HG02571 (cell line): ENCODE results near the gene CPLX3.

ENCODE experiments used
- ATAC-seq: cut with Tn5 transposase; IDR thresholded peaks from one replicate; pipeline ENCODE4 v1.9.1; 2021; ENCODE audit warnings: mild to moderate bottlenecking, moderate library complexity; ENCODE audit not compliant: unreplicated experiment

Gene CPLX3

DNA sequence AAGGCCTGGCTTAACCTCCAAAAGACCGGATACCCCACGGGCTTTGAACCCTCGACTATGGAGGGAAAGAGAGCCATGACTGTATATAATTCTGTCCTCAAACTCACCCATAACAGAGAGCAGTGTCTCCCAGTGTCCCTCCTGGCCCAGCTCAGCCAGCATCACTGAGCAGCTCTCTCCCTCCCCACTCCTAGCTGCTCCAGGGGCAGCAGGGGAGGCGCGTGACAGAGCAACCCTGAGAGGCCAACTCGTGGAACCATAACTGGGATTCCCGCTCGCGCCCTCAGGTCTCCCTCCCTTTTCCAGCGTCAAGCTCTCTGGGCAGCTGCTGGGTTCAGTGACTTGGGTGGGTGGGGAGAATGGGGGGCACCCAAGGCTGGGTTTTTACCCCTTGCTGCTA lies 561 bp upstream of the CPLX3 start:
- no peak for ATAC-seq

DNA sequence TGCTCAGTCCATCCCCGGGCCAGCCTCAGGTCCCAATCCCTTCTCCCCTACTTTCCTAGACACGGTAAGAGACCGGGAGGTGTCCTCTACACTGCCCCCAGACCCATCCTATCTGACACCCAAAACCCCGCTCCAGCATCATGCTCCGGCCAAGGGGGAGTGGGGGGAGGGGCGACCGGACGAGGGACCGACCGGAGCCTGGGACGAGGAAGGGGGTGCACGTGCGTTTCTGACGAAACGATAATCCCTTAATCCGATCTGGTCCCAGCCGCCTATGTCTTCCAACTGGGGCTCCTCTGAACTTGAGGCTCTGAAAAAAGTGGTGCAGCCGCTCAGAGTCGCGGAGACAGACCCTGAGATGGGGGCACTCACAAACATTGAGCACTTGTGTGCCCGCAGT lies 494 bp downstream of the CPLX3 start:
- no peak for ATAC-seq

DNA sequence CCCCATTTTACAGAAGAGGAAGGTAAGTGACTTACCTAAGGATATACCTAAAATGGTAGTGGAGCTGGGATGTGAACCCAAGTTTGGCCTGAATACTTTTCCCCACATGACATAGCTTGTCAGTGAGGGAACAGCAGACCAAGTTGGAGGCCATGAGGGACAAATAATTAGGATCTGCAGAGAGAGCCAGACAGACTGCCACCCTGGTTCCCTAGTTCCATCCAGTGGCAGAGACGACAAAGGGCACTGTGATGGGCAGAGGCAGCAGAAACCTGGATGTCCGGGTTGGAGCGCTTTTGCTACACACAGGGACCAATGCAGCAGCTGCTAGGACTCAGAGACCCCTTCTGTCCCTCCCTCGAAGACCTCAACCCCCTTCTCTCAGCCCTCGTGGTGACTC lies 1.2 kb downstream of the CPLX3 start:
- no peak for ATAC-seq

DNA sequence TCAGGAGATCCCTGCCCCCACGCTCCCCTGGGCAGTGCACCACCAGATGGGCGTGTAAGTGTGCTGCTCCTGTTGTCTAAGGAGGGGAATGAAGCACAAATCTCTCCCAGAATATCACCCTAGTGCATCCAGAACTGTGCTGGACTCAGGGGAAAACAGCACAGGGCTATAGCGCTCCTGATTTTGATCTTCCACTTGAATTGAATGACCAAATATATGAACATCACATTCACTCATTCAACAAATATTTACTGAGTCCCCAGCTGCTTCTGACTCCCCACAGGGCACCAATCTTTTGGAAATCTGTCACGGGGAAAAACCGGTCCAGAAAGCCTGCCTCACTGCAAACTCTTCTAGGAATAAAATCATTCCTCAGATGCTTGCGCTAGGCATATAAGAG lies 2.4 kb downstream of the CPLX3 start:
- no peak for ATAC-seq

DNA sequence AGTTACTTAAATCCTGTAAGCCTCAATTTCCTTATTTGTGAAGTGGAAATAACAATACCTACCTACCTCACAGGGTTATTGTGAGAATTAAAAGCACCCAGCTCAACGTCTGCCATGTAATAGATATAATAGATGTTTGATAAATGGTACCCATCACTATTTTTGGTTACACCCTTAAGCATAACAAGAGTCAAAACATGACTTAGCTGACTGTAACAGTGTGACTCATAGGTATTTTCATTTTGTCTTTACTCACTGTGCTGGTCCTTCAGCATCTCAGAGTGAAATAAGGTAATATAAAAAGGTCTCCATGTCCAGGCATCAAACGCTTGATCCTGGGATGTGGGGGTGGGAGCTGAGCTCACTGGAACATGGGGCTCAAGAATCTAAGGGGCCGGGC lies 3.1 kb downstream of the CPLX3 start:
- no peak for ATAC-seq

DNA sequence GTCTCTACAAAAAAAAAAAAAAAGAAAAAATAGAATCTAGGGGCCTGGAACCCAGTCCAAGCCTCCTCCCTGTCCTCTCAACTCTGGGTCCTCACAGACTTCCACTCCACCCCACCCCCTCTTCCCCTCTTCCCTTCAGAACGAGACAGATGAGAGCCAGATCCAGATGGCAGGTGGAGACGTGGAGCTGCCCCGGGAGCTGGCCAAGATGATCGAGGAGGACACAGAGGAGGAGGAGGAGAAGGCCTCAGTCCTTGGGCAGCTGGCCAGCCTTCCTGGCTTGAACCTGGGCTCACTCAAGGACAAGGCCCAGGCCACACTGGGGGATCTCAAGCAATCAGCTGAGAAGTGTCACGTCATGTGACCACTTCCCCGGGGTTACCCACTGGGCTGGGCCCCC lies 3.6 kb downstream of the CPLX3 start:
- no peak for ATAC-seq

DNA sequence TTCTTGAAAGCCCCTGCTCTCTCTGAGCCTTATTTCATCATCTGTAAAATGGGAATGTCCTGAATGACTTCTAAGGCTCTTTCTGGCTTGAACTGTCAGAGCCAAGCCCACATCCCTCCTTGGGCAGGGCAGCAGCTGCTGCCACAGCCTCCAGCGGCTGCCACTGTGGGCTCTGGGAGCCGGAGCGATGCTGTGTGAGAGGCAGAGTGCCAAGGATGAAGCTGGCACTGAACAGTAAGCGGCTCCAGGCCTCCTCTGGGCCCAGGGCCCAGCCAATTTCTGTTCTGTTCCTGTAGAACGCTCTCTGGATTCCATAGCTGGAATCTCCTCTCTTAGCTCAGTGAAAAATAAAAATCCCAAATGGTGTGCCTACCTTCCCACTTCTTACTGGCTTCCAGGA lies 4.4 kb downstream of the CPLX3 start:
- no peak for ATAC-seq

DNA sequence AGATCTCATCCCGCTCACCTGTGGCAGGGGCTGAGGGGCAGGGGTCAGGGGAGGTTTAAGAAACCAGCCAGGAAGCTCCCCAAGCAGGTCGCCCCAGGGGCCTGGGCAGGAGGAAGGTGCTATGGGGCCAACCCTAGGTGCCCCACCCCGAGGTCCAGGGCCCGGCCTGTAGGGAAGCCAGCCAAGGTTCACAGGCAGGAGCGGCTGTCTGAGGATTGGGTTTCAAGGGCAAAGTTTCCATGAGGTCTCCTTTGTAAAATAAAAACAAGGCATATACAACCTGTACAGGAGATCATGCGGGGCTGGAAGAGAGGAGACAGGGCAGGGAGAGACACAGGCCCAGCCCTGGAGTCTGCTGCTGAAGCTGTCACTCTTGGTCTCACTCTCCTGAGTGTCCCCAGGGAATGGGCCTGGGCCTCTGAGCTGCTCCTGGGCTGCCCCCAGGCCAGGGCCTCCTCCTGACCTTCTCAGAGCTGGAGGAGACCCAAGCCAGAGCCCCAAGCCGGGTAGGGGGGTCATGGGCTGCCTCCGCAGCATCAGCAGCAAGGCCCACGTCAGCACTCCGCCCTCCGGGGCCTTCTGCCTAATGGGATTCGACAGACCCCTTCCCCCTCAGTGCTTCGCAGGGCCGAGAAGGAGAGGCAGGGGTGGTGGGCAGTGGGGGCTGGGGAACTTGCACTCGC lies 5.5 kb downstream of the CPLX3 start:
- no peak for ATAC-seq

DNA sequence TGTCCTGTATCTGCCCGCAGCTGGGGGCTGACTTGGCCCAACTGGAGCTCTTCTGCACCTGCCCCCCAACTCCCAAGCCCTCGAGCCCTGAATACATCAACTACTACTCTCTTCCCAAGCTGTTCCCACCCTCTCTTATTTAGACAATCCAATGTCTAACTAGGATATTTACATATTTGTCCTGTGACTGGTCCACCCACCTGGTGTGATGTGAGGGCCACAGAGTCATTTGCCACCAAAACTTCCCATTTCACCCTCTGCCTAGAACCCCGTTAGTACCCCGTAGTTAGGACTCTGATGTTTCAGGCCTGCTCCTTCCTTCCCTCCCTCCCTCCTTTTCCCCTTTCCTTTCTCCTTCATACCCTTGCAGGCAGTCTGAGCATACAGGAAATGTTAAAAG lies 6.4 kb downstream of the CPLX3 start:
- no peak for ATAC-seq

DNA sequence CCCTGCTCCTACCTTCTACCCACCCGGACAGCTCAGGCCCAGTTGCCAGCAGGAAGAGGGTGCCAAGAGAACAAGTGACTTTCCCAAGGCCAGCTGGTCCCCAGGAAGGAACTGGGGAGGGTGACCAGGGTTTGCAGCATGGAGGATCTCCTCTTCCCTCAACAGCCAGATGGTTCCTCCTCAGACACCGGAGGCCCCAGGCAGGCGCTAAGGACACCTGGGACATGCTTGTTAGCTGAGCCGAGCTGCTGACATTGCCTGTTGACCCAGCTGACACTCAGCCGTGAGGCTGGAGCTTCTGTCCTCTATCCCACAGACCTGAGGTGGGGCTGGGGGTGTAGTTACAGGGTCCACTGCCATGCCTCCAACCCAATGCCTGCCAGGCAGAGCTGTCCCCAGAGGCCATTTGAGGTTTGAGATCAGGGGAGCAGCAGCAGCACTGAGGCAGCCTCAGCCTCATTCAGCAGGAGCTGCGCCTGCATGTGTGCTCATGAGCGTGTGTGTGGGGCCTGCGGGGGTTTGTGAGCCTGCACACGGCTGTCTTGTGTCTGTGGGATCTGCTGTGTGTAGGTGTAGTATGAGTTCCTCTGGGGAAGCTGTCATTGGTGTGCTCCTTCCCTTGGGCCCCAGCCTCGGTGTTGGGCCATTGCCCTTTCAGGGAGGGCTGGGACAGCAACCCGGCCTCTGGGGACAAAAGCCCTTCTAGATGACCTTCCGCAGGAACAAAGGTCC lies 7.1 kb downstream of the CPLX3 start:
- ATAC-seq, result no peak

DNA sequence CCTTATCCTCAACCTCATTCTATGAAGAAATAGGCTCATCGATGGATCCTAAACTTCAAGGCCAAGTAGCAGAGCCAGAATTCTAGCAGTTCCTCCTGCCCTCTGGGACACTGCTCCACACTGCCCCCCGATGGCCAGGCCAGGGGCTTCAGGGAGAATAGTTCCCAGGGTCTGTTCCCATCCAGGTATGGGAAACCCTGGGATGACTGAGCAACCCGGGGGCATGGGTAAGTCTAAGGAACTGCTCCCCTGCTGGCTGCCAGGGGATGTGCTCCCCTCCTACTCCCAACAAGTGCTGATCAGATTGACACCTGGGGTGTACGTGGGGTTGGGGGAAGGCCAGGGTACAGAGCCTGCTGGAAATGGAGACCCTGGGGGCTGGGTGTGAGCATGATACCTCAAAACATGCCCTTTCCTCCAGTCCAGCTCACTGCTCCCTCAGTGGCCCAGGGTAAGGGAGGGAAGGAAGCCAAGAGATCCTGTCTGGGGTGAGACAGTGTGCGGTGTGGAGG lies 8.9 kb downstream of the CPLX3 start:
- no peak for ATAC-seq

DNA sequence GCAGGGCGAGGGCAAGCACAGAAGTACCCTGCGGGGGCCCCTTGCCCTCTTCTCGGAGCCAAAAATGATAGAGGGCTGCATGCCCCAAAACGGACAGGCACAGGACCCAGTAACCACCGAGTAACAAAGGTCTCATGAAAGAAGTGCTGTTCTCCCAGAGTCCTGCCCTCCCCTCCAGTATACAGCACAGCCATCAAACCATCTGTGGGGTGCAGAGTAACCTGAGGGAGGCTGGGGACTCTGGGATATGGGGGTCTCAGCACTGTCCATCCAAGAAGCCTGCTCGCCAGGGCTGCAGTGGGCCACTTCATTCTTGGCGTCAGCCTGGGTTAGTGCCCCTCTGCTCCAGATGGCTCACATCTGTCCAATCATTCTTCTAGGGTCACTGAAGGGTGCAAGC lies 10.4 kb downstream of the CPLX3 start:
- no peak for ATAC-seq

DNA sequence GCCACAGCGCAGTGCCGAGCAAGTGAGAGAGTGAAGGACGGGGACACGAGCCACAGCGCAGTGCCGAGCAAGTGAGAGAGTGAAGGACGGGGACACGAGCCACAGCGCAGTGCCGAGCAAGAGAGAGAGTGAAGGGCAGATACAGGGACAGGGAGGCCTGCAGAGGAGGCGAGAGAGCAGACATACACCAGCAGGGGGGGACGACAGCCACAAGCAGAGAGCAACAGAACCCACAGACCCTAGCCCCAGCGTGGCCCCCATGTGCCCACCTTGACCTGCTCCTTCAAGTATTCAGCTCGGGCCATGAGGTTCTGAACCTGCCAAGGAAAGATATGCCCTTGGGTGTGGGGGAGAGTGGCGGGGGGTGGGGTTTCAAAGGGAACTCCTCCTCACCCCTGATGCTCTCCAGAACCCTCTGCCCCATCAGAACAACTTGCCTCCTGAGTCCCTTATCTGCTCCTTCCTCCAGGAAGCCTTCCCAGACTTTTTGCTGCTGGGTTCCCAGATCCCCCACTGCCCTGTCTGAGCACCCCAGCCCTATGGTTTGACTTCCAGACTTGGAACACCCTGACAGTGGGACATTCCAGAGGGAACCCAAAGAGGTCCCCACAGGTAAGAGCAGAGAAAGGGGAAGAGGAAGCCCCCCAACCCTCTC lies 11.2 kb downstream of the CPLX3 start:
- ATAC-seq, result no peak

DNA sequence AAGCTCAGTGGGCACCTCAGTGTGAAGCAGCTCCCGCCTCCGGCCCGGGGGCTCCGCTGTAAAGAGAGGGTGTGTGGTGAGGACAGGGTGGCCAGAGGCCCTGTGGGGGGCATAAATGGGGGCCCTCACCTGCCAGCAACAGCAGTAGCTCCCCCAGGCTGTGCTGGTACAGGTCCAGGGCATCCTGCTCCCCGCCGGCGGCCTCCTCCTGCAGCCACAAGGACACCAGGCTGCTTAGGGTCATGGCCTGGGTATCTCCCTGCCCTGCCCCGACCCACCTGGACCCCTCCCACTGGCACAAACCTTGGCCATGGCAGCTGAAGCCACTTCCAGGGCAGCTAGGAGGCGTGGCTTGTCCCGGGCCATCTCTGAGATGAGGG lies 11.7 kb downstream of the CPLX3 start:
- no peak for ATAC-seq

DNA sequence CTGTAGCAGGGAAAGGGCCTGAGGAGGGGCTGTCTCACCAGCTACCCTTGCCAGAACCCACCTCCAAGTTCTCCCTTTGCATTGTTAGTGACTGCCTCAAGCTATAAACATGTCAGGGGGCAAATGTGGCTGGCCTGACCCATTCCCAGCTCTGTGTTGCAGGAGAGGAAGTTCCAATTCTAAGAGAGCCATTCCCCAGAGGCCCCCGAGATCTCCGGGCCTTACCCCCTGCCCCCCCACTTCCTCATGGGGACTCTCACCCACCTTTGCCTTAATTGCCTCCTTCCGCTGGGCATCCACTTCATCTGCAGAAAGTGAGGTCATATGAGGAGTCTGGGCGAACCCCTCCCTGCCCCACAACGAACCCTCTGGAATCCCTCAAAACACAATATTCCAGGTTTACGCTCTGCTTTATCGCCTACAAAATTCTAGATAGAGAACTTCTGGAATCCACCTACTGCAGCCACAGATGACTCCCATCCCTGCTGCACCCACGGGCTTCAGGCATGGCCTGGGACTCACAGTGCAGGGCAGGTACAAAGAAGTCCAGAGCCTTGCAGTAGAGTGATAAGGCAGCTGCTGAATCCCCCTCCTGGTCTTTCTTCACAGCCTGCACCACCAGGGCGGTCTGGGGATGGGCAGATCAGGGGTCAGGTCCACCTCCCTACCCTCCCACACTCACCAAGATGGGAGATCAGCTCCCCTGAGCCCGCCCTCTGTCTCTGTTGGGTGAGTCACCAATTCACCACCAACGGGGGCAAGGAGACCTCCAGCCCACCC lies 12.5 kb downstream of the CPLX3 start:
- ATAC-seq, result no peak

DNA sequence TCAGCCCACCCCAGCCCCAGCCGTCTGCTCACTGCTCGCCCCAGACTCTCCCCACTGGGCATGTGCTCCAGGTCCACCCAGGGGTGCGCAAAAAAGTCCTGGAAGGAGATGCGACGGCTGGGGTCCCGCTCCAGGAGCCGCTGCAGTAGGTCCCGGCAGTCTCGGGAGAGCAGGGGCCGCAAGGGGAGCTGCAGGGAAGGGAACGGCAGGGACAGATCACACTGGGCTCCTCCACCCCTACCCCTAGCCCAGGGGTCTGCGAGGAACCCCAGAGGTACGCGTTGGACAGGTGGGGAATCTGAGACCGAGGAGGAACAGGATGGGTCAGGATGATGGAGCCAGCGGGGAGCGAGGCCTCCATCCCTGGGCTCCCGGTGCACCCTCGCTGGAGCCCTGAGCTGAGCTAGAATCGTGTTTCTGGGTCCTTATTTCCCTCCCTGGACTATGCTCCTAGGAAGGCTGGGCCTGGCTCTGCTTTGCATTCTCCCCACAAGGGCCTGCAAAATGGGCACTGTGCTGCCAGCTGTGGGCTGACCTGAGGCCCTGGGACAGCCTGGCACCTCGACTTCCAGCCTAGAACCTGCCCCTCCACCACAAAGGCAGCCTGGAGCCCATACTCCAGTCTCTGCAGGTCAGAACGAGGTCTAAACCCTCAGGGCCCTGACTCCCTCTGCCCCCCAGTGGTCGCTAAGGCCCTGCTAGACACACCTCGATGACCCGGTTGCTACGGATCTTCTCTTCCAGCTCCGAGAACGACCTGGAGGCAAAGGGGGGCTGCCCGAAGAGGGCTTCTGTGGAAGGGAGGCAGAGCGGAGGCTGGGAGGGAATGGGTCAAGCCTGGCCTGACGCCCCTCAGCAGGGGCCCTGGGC lies 13.3 kb downstream of the CPLX3 start:
- no peak for ATAC-seq

DNA sequence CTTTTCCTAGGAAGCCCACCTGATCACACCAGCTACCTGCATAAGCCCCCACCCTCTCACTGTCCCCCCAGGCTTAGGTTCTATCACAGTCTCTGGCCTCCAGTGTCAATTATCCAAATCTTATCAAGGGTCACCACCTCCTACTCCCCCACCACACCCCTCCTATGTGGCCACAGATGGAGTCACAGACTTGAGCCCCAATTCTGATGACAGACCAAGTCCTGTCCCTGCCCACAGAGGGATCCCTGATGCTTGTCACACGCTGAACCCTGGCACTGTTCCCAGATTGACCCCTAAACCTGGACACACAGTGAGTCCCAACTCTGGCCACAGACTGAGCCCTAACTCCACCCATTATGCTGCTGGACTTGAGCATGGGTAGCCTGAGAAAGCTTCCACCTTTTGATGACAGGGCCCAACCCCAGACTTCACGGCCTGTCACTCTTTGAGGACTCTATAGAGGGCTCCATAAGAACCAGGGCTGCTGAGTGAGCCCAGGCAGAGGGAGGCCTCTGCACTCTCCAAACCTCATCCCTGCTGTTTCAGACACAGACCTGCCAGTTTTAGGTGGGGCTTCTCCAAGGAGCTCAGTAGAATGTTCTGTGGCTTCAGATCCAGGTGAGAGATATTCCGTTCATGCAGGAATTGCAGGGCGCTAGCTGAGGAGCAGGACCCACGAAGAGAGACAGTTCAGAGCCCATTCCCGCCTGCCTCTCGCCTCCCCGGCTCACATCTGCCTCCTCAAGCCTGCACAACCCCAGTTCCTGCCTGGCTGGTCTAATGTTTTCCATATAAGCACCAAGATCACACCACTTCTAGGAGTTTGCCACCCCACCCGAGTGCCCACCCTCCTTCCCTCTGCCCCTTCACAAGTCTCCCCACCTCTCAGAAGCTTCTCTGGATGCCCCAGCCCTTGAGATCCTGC lies 14.7 kb downstream of the CPLX3 start:
- no peak for ATAC-seq

DNA sequence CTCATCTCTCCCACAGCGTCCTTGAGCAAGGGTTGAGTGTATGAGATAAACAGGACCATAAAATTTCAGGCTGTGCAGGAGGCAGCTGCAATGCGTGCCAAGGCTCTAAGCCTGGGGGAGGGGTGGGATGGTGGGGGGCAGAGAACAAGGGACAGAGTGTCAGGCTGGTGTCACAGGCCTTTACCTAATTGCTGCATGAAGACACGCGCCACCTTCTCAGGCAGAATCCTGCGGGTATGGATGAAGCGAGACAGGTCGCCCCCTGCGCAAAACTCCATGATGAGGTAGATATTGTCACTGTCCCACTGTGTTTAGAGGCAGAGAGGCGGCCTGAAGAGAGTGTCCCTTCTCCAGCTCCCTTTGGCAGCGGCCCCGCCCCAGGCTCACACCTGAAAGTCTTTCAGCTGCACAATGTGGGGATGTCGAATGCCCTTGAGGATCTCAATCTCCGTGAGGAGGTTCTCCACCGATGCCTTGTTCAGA lies 15.5 kb downstream of the CPLX3 start:
- no peak for ATAC-seq
